WTC11 (cell line): ENCODE measurements around the gene MGAT4A. TPM values are rescaled to one million over a fixed set of nuclear protein-coding genes. Genes with fewer than 3 reads are reported as not detected.

Source experiments
- ARID4B ChIP-seq: sonication (generic); formaldehyde crosslinking; IDR thresholded peaks from 2 replicates; pipeline ENCODE4 v1.8.0; 2023; ENCODE audit warnings: missing genetic modification reagents, mild to moderate bottlenecking, borderline replicate concordance
- ATF2 ChIP-seq: sonication (generic); formaldehyde crosslinking; IDR thresholded peaks from 2 replicates; pipeline ENCODE4 v1.8.1; 2022; ENCODE audit warnings: low read depth, missing genetic modification reagents, borderline replicate concordance
- ATF6 ChIP-seq: sonication (generic); formaldehyde crosslinking; IDR thresholded peaks from 2 replicates; pipeline ENCODE4 v1.8.1; 2023; ENCODE audit warnings: mild to moderate bottlenecking, missing genetic modification reagents
- CREB1 ChIP-seq: sonication (generic); formaldehyde crosslinking; IDR thresholded peaks from 2 replicates; pipeline ENCODE4 v1.8.0; 2023; ENCODE audit warnings: mild to moderate bottlenecking, missing genetic modification reagents
- ESRRA ChIP-seq: sonication (generic); formaldehyde crosslinking; IDR thresholded peaks from 2 replicates; pipeline ENCODE4 v1.8.1; 2022; ENCODE audit warnings: mild to moderate bottlenecking, missing genetic modification reagents, borderline replicate concordance
- FOXK1 ChIP-seq: sonication (generic); formaldehyde crosslinking; IDR thresholded peaks from 2 replicates; pipeline ENCODE4 v1.8.0; 2022; ENCODE audit warnings: mild to moderate bottlenecking, moderate library complexity, missing genetic modification reagents
- FOXP4 ChIP-seq: sonication (generic); formaldehyde crosslinking; IDR thresholded peaks from 2 replicates; pipeline ENCODE4 v1.8.0; 2022; ENCODE audit warnings: mild to moderate bottlenecking, missing genetic modification reagents
- HMGXB4 ChIP-seq: sonication (generic); formaldehyde crosslinking; IDR thresholded peaks from 2 replicates; pipeline ENCODE4 v1.8.1; 2023; ENCODE audit warnings: mild to moderate bottlenecking, moderate library complexity, missing genetic modification reagents
- IRF2 ChIP-seq: sonication (generic); formaldehyde crosslinking; IDR thresholded peaks from 2 replicates; pipeline ENCODE4 v1.8.0; 2022; ENCODE audit warnings: low read depth, missing genetic modification reagents, borderline replicate concordance
- JAZF1 ChIP-seq: fragments of 250-450 bp; sonication (Bioruptor Pico); IDR thresholded peaks from 2 replicates; pipeline ENCODE4 v1.9.0; 2021; ENCODE audit warnings: moderate library complexity, mild to moderate bottlenecking, inconsistent platforms
- MLX ChIP-seq: sonication (generic); formaldehyde crosslinking; IDR thresholded peaks from 2 replicates; pipeline ENCODE4 v1.8.1; 2023; ENCODE audit warnings: mild to moderate bottlenecking, missing genetic modification reagents, moderate library complexity
- SMAD3 ChIP-seq: sonication (generic); formaldehyde crosslinking; IDR thresholded peaks from 2 replicates; pipeline ENCODE4 v1.8.0; 2022; ENCODE audit warnings: missing genetic modification reagents, mild to moderate bottlenecking, borderline replicate concordance
- TCF7 ChIP-seq: sonication (generic); formaldehyde crosslinking; IDR thresholded peaks from 2 replicates; pipeline ENCODE4 v1.8.0; 2022; ENCODE audit warnings: mild to moderate bottlenecking, low read depth, missing genetic modification reagents, moderate library complexity
- ZMAT4 ChIP-seq: fragments of 250-450 bp; sonication (Bioruptor Pico); IDR thresholded peaks from 2 replicates; pipeline ENCODE4 v1.9.0; 2021; ENCODE audit warnings: mild to moderate bottlenecking
- ZNF263 ChIP-seq: sonication (generic); formaldehyde crosslinking; IDR thresholded peaks from 2 replicates; pipeline ENCODE4 v1.8.1; 2022; ENCODE audit warnings: low read depth, mild to moderate bottlenecking, moderate library complexity, missing genetic modification reagents
- ZNF396 ChIP-seq: fragments of 250-450 bp; sonication (Bioruptor Pico); IDR thresholded peaks from 2 replicates; pipeline ENCODE4 v1.8.0; 2021; ENCODE audit warnings: mild to moderate bottlenecking, moderate library complexity, borderline replicate concordance
- ZNF416 ChIP-seq: fragments of 250-450 bp; sonication (Bioruptor Pico); IDR thresholded peaks from 2 replicates; pipeline ENCODE4 v1.9.0; 2021; ENCODE audit warnings: mild to moderate bottlenecking, inconsistent platforms
- ZNF532 ChIP-seq: fragments of 250-450 bp; sonication (Bioruptor Pico); IDR thresholded peaks from 2 replicates; pipeline ENCODE4 v1.9.0; 2021; ENCODE audit warnings: mild to moderate bottlenecking, borderline replicate concordance
- ZNF671 ChIP-seq: fragments of 250-450 bp; sonication (Bioruptor Pico); IDR thresholded peaks from 2 replicates; pipeline ENCODE4 v1.8.0; 2021; ENCODE audit warnings: mild to moderate bottlenecking
- total RNA-seq: library from RNA; stranded (reverse); gene quantifications from 3 replicates; pipeline ENCODE4 v1.2.3, GENCODE V29; 2021

MGAT4A gene
- total RNA-seq, 1 experiment from 2014 or later = 6.7 TPM

- TF ChIP-seq ATF6 (CRISPR knock-in tag) (no peak), ZNF396 (CRISPR knock-in tag) (no peak), FOXP4 (peak; percentile 72; the same call in 1 of the 2 replicates), ZMAT4 (CRISPR knock-in tag) (no peak), IRF2 (no peak), ZNF532 (CRISPR knock-in tag) (no peak), SMAD3 (CRISPR knock-in tag) (peak; percentile 89; the same call in 1 of the 2 replicates), ESRRA (CRISPR knock-in tag) (no peak), FOXK1 (peak; percentile 97), ARID4B (peak; percentile 63; the same call in 1 of the 2 replicates), TCF7 (no peak), JAZF1 (CRISPR knock-in tag) (no peak), HMGXB4 (peak; percentile 97), CREB1 (0 out of 2 replicates have a peak, but pooled peaks have one; percentile 31), ZNF671 (CRISPR knock-in tag) (no peak), MLX (CRISPR knock-in tag) (no peak), ATF2 (CRISPR knock-in tag) (0 out of 2 replicates have a peak, but pooled peaks have one; percentile 63), ZNF263 (CRISPR knock-in tag) (0 out of 2 replicates have a peak, but pooled peaks have one; percentile 21), ZNF416 (CRISPR knock-in tag) (no peak)
These were observed 122.6 kb downstream of the MGAT4A start, which contains the start of the genes COA5 and UNC50 (continued) for GRCh38 chr2:98608116-98608961.
